OCI-LY3 (cell line): ENCODE data around the gene WWOX.

Experiments used
- CTCF ChIP-seq: fragments of 200-600, 300-600 bp; sonication (generic); IDR thresholded peaks from 2 replicates; pipeline ENCODE4 v1.5.1; 2014; ENCODE audit warnings: antibody characterized with exemption, low read length, low read depth
- EZH2phosphoT487 ChIP-seq: fragments of 200-600 bp; shearing (Covaris generic); IDR thresholded peaks from 2 replicates; pipeline ENCODE4 v1.6.1; 2018; ENCODE audit warnings: antibody characterized with exemption, mixed run types, low read depth

GRCh38 chr16:78932355-78932943 is 833.0 kb downstream of the WWOX start:
- TF ChIP-seq EZH2phosphoT487 (no peak), CTCF (no peak)
